Effector memory CD4-positive, alpha-beta T cell (primary cell): Measurements from ENCODE around the gene CRNKL1.

Experiments
- DNase-seq, 3 donors: peaks; one replicate each; pipeline ENCODE4 v3.0.0-alpha.2; 2020
- H3K27ac ChIP-seq: 2 replicates; pipeline ENCODE4 v1.7.0; 2013; ENCODE audit warnings: mild to moderate bottlenecking, low read length, moderate library complexity; ENCODE audit not compliant: insufficient read depth, poor library complexity, severe bottlenecking
- H3K27me3 ChIP-seq: replicated peaks from 2 replicates; pipeline ENCODE4 v1.7.0; 2013; ENCODE audit warnings: mild to moderate bottlenecking, low read length; ENCODE audit not compliant: insufficient read depth, control insufficient read depth, poor library complexity, severe bottlenecking
- H3K36me3 ChIP-seq: 2 replicates; pipeline ENCODE4 v1.7.0; 2013; ENCODE audit warnings: mild to moderate bottlenecking, low read length, moderate library complexity; ENCODE audit not compliant: control insufficient read depth, insufficient read depth
- H3K4me1 ChIP-seq: 2 replicates; pipeline ENCODE4 v1.7.0; 2013; ENCODE audit warnings: low read length, mild to moderate bottlenecking; ENCODE audit not compliant: control insufficient read depth, insufficient read depth, poor library complexity, severe bottlenecking
- H3K4me3 ChIP-seq: 2 replicates; pipeline ENCODE4 v1.7.0; 2013; ENCODE audit warnings: low read length, low read depth, mild to moderate bottlenecking; ENCODE audit not compliant: insufficient read depth, poor library complexity, severe bottlenecking
- H3K9me3 ChIP-seq: 2 replicates; pipeline ENCODE4 v1.7.0; 2013; ENCODE audit warnings: mild to moderate bottlenecking, low read length, moderate library complexity; ENCODE audit not compliant: control insufficient read depth

The CRNKL1 gene

GRCh38 chr20:20063941-20064702 lies 11.9 kb upstream of the CRNKL1 start:
- no peak for DNase-seq
- H3K4me3 ChIP-seq: no peak overlapping the region
- H3K9me3 ChIP-seq: no peaks in the 10 kb centered on the region
- no peaks in the 10 kb centered on the region for H3K4me1 ChIP-seq
- H3K27ac ChIP-seq: no peak overlapping the region
- no peaks in the 10 kb centered on the region for H3K27me3 ChIP-seq
- H3K36me3 ChIP-seq: no peaks in the 10 kb centered on the region

DNA sequence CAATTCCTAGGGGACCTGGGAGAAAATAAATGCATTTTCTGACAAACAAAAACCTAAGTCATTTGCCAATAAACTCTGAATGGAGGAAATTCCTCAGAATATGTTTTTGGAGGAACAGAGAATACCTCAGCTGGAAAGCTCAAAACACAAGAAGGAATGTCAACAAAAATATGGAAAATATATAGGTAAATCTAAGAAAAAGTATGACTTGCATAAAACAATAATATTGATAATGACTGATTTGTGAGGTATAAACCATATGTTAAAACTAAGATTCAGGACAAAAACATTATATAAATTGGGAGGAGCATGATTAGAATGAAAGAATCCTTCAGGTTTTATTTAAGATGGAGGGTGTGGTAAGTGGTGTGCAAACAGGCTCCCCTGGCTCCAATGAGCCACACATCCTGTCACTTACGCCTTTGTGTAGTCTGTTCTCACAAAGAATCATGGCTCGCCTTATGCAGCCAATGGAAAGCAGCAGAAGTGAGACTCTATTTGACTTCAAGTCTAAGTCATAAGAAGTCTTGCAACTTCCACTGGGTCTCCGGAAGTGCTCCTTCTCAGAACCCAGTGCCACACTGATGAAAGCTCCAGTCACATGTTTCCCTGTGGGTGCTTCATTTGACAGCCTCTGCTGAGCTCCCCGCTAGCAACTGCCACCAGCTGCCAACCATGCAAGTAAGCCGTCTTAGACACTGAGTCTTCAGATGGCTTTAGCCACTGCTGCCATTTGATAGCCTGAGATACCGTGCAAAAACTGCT lies 8.2 kb upstream of the CRNKL1 start:
- DNase-seq: no peak
- H3K9me3 ChIP-seq: no peaks in the 10 kb centered on the region

GRCh38 chr20:20051767-20052073 lies 546 bp downstream of the CRNKL1 start:
- Histone ChIP-seq H3K4me3 (peak overlapping the region; percentile 88), H3K36me3 (peaks cover 36% of the 10 kb centered on the region), H3K9me3 (no peaks in the 10 kb centered on the region), H3K27me3 (no peaks in the 10 kb centered on the region), H3K27ac (peak overlapping the region; percentile 87), H3K4me1 (peaks cover 7% of the 10 kb centered on the region)
- DNase-seq: no peak

More for the DNA sequence above, 8.2 kb upstream of the CRNKL1 start:
- no peaks in the 10 kb centered on the region for H3K4me1 ChIP-seq
- H3K4me3 ChIP-seq: no peak overlapping the region
- no peaks in the 10 kb centered on the region for H3K27me3 ChIP-seq
- no peak overlapping the region for H3K27ac ChIP-seq
- no peaks in the 10 kb centered on the region for H3K36me3 ChIP-seq

DNA sequence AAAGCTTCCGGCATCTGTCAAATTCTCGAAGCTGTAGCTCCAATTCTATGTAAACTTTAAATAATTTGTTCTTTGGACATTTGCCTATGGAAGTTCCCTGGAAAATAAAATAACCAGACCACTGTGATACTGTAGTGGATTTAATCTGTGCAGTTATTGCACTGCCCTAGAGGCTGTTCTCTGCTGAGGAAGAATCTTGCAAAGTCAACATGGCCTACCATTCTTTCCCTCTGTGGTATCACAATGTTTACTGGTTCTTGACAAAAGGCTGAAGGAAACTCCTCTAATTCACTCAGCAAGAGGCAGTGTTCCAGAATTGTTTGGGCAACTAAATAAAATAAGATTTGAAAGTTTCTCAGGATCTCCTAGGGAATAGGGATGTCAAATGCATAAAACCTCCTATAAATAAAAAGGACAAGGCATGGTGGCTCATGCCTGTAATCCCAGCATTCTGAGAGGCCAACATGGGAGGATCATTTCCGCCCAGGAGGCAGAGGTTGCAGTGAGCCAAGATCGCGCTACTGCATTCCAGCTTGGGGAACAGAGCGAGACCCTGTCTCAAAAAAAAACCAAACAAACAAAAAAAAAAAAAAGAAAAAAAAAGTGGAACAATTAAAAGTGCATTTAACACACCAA lies 12.4 kb downstream of the CRNKL1 start:
- no peak overlapping the region for H3K27ac ChIP-seq
- no peaks in the 10 kb centered on the region for H3K4me1 ChIP-seq
- H3K4me3 ChIP-seq: no peak overlapping the region
- H3K36me3 ChIP-seq: peaks cover 97% of the 10 kb centered on the region
- DNase-seq: no peak
- H3K27me3 ChIP-seq: no peaks in the 10 kb centered on the region
- no peaks in the 10 kb centered on the region for H3K9me3 ChIP-seq

DNA sequence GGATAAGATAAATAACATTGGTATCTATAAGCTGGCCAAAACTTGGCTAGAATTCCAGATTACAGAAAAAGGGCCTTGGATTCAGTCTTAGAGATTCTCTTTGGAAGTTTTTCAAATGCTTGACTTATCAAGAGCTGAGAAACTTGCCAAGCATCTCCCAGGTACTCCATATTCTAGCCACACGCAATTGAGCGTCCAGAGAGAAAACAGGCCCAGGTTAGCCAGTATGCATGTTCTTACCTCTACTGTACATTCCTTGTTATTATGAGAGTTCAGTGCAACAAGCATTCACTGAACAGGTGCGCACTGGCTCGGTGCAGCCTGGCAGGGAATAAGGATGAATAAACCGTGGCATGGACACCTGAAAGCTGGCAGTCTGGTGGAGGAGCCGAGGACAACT lies 13.7 kb downstream of the CRNKL1 start:
- no peak for DNase-seq
- no peak overlapping the region for H3K27ac ChIP-seq
- peaks cover 96% of the 10 kb centered on the region for H3K36me3 ChIP-seq
- no peaks in the 10 kb centered on the region for H3K4me1 ChIP-seq
- H3K9me3 ChIP-seq: no peaks in the 10 kb centered on the region
- no peaks in the 10 kb centered on the region for H3K27me3 ChIP-seq
- H3K4me3 ChIP-seq: no peak overlapping the region

- DNase-seq: no peak
- no peak overlapping the region for H3K27ac ChIP-seq
- H3K4me1 ChIP-seq: no peaks in the 10 kb centered on the region
- H3K4me3 ChIP-seq: no peak overlapping the region
- H3K27me3 ChIP-seq: no peaks in the 10 kb centered on the region
- H3K36me3 ChIP-seq: peaks cover 96% of the 10 kb centered on the region
- no peaks in the 10 kb centered on the region for H3K9me3 ChIP-seq
These were observed 14.3 kb downstream of the CRNKL1 start for GRCh38 chr20:20037960-20038359.

DNA sequence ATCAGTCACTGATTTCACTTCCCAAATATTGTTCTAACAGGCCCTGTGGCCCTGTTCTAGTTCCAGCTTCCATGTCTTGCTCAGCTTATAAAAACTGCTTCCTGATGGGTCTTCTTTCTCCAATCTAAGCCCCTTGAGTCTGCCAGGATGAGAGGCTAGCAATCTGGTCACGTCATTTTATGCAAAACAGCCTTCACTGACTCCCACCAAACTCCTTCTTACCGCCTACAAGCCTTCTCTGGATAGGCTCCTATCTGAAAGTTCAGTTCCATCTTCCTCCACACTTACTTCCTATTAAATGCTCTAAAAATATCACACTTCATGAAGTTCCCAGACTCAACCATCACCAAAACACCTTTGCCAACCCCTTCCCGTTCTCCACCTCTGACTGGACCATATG lies 15.5 kb downstream of the CRNKL1 start:
- no peak overlapping the region for H3K4me3 ChIP-seq
- no peak for DNase-seq
- H3K4me1 ChIP-seq: no peaks in the 10 kb centered on the region
- H3K27ac ChIP-seq: no peak overlapping the region
- H3K36me3 ChIP-seq: peaks cover 92% of the 10 kb centered on the region
- no peaks in the 10 kb centered on the region for H3K9me3 ChIP-seq
- H3K27me3 ChIP-seq: no peaks in the 10 kb centered on the region

GRCh38 chr20:20034486-20034885 lies 17.8 kb downstream of the CRNKL1 start:
- Histone ChIP-seq H3K4me1 (no peaks in the 10 kb centered on the region), H3K36me3 (peaks cover 75% of the 10 kb centered on the region), H3K27me3 (no peaks in the 10 kb centered on the region), H3K9me3 (no peaks in the 10 kb centered on the region), H3K27ac (no peak overlapping the region), H3K4me3 (no peak overlapping the region)
- no peak for DNase-seq

- H3K36me3 ChIP-seq: peaks cover 61% of the 10 kb centered on the region
- no peak for DNase-seq
- no peaks in the 10 kb centered on the region for H3K4me1 ChIP-seq
- no peaks in the 10 kb centered on the region for H3K27me3 ChIP-seq
- H3K9me3 ChIP-seq: no peaks in the 10 kb centered on the region
- H3K27ac ChIP-seq: no peak overlapping the region
- no peak overlapping the region for H3K4me3 ChIP-seq
These were observed 20.5 kb downstream of the CRNKL1 start for GRCh38 chr20:20031790-20032189.

DNA sequence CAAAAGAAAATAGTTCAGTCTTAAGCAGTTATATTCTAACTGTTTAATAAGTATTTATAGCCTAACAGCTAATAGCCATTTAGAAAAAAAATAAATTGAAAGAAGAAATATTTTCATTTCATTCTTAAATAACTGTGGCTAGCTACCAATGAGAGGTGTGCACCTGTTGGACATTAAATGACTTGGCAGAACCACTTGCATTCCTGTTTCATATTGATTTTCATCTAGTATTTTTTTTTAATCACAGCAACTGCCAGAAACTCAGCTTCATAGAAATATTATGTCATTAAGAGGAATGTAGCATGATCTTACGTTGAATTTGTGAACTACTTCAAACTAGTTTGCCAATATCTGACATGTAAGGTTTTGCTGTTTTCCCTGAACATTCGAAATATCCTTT lies 25.0 kb downstream of the CRNKL1 start:
- Histone ChIP-seq H3K27ac (no peak overlapping the region), H3K9me3 (no peaks in the 10 kb centered on the region), H3K4me3 (no peak overlapping the region), H3K36me3 (peaks cover 37% of the 10 kb centered on the region), H3K4me1 (no peaks in the 10 kb centered on the region), H3K27me3 (no peaks in the 10 kb centered on the region)
- DNase-seq: no peak
